Loucy (cell line): ENCODE results near the gene CYB561A3.

Experiments used
- CTCF ChIP-seq: fragments of 200-600 bp; sonication (generic); conservative IDR thresholded peaks from 2 replicates; pipeline ENCODE4 v1.5.1; 2014; ENCODE audit warnings: mild to moderate bottlenecking, antibody characterized with exemption, low read length
- EZH2phosphoT487 ChIP-seq: fragments of 200-600 bp; IDR thresholded peaks from 2 replicates; pipeline ENCODE4 v1.6.1; 2018; ENCODE audit warnings: antibody characterized with exemption, mild to moderate bottlenecking, moderate library complexity, borderline replicate concordance

- TF ChIP-seq CTCF = no peak
- TF ChIP-seq EZH2phosphoT487 = no peak
Measured at GRCh38 chr11:61333550-61334433, 27.9 kb downstream of the CYB561A3 start.
